Panc1 (cell line): ENCODE results near the gene DBT.

Source experiments
- CTCF ChIP-seq: fragments of 450-650 bp; IDR thresholded peaks from 2 replicates; pipeline ENCODE4 v1.5.1; 2017; ENCODE audit warnings: mild to moderate bottlenecking
- SIN3A ChIP-seq: IDR thresholded peaks from 2 replicates; pipeline ENCODE4 v1.6.1; 2012; ENCODE audit warnings: low read depth, mild to moderate bottlenecking, low read length, moderate library complexity, borderline replicate concordance; ENCODE audit not compliant: insufficient read depth

- TF ChIP-seq SIN3A, result no peak
- no peak for TF ChIP-seq CTCF
Measured at GRCh38 chr1:100250807-100251206, 1.2 kb upstream of the DBT start.
